Ovary (tissue), 3 donors: ENCODE results near the gene WFDC5.

Experiments
- CTCF ChIP-seq, 3 donors: fragments of 450-650 bp in 2 of 3; fragments of 200-600 bp in 1 of 3; IDR thresholded peaks; one replicate each; pipeline versions ENCODE4 v1.5.1 to v1.8.0; 2016 to 2022; ENCODE audit warnings: antibody characterized with exemption in 3 of 3, mild to moderate bottlenecking in 1 of 3
- EP300 ChIP-seq: sonication (generic); formaldehyde crosslinking; IDR thresholded peaks from one replicate; pipeline ENCODE4 v1.6.1; 2017; ENCODE audit warnings: antibody characterized with exemption
- POLR2A ChIP-seq: fragments of 450-650 bp; IDR thresholded peaks from one replicate; pipeline ENCODE4 v1.6.1; 2017; ENCODE audit warnings: antibody characterized with exemption, mild to moderate bottlenecking, moderate library complexity
- donor health status: DM: no; HTN: no; CAD: no.

- TF ChIP-seq CTCF (IDR thresholded peaks at IDR 0.05) (no peak), POLR2A (no peak), EP300 (no peak)
Observed at GRCh38 chr20:45111799-45112471, 3.0 kb downstream of the WFDC5 start.
